ENCODE results near the gene WIZ. TPM values are rescaled to one million over a fixed set of nuclear protein-coding genes. Genes with fewer than 3 reads are reported as not detected.
"Not testable (repeated sequence)": the region's sequence is repeated elsewhere in the genome, so short reads cannot be mapped to it uniquely, and the experiment has no call there.

WIZ gene
- total RNA-seq, 1 experiment from 2014 or later: 37.5 TPM

GRCh38 chr19:15476325-15476724, 26.6 kb upstream of the WIZ start:
- CTCF ChIA-PET: no interaction called here
- intact Hi-C loops (cut with micrococcal nuclease; ENCODE audit: unreplicated experiment): no loop called here

DNA sequence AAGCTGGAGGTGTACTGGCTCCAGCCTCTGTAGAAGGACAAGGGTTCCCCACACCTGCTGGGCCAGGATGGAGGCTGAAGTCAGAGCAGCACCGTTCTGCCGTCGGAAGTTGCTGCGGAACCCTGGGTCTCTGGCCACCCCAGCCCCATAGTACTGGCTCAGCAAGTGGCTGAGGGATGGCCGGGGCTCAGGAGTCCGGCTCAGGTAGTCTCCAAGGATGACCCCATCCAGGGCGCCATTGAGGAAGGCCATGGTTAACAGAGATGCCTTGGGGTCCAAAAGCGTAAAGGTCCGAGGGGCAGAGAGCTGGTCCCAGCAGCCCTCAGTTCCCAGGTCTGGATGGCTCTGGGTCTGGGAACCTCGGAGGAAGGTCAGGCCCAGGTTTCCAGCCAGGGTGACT, 25.9 kb upstream of the WIZ start:
- H3K4me3 Mint-ChIP-seq (ENCODE audit: unreplicated experiment): no peak overlapping the region
- ChIA-PET CTCF (no interaction called here), POLR2A (no interaction called here)
- Histone ChIP-seq H3K9me3 (no peaks in the 10 kb centered on the region), H3K4me1 (no peaks in the 10 kb centered on the region), H3K27me3 (replicated peaks; ENCODE audit: control insufficient read depth, insufficient read depth, low read length) (no peaks in the 10 kb centered on the region), H3K4me3 (ENCODE audit: low read depth, low read length) (no peak overlapping the region), H3K36me3 (ENCODE audit: control insufficient read depth, insufficient read depth, low read length) (no peaks in the 10 kb centered on the region)
- no peaks in the 10 kb centered on the region for H3K36me3 Mint-ChIP-seq (ENCODE audit: insufficient read depth, unreplicated experiment)
- TF ChIP-seq, protein P1, sequence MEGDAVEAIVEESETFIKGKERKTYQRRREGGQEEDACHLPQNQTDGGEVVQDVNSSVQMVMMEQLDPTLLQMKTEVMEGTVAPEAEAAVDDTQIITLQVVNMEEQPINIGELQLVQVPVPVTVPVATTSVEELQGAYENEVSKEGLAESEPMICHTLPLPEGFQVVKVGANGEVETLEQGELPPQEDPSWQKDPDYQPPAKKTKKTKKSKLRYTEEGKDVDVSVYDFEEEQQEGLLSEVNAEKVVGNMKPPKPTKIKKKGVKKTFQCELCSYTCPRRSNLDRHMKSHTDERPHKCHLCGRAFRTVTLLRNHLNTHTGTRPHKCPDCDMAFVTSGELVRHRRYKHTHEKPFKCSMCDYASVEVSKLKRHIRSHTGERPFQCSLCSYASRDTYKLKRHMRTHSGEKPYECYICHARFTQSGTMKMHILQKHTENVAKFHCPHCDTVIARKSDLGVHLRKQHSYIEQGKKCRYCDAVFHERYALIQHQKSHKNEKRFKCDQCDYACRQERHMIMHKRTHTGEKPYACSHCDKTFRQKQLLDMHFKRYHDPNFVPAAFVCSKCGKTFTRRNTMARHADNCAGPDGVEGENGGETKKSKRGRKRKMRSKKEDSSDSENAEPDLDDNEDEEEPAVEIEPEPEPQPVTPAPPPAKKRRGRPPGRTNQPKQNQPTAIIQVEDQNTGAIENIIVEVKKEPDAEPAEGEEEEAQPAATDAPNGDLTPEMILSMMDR (IDR thresholded peaks at IDR 0.05; ENCODE audit: insufficient read depth in 1 of 2, low read depth in 1 of 2, low read length in 1 of 2, severe bottlenecking in 1 of 2, unreplicated experiment in 1 of 2): no peak
- no peak for DNase-seq
- intact Hi-C loops (cut with micrococcal nuclease; ENCODE audit: unreplicated experiment): no loop called here
- no peak overlapping the region for H3K27ac Mint-ChIP-seq (ENCODE audit: unreplicated experiment)
- no TSS peak for BruUV-seq (replicated peaks)
- H3K4me1 Mint-ChIP-seq (ENCODE audit: low read depth, unreplicated experiment): no peaks in the 10 kb centered on the region
- no peaks in the 10 kb centered on the region for H3K27me3 Mint-ChIP-seq (ENCODE audit: insufficient read depth, unreplicated experiment)
- no peaks in the 10 kb centered on the region for H3K9me3 Mint-ChIP-seq (ENCODE audit: unreplicated experiment)

More at GRCh38 chr19:15476325-15476724, 26.6 kb upstream of the WIZ start:
- Mint-ChIP-seq H3K4me1 (ENCODE audit: low read depth, unreplicated experiment) (no peaks in the 10 kb centered on the region), H3K27ac (ENCODE audit: unreplicated experiment) (no peak overlapping the region), H3K4me3 (ENCODE audit: unreplicated experiment) (no peak overlapping the region), H3K9me3 (ENCODE audit: unreplicated experiment) (no peaks in the 10 kb centered on the region), H3K27me3 (ENCODE audit: insufficient read depth, unreplicated experiment) (no peaks in the 10 kb centered on the region), H3K36me3 (ENCODE audit: insufficient read depth, unreplicated experiment) (no peaks in the 10 kb centered on the region)
- BruUV-seq (replicated peaks): no TSS peak
- Histone ChIP-seq H3K9me3 (no peaks in the 10 kb centered on the region), H3K36me3 (ENCODE audit: control insufficient read depth, insufficient read depth, low read length) (no peaks in the 10 kb centered on the region), H3K4me3 (ENCODE audit: low read depth, low read length) (no peak overlapping the region), H3K27me3 (replicated peaks; ENCODE audit: control insufficient read depth, insufficient read depth, low read length) (no peaks in the 10 kb centered on the region), H3K4me1 (no peaks in the 10 kb centered on the region)
- POLR2A ChIA-PET: no interaction called here
- TF ChIP-seq, protein P1 (IDR thresholded peaks at IDR 0.05; ENCODE audit: insufficient read depth in 1 of 2, low read depth in 1 of 2, low read length in 1 of 2, severe bottlenecking in 1 of 2, unreplicated experiment in 1 of 2): no peak
- no peak for DNase-seq

DNA sequence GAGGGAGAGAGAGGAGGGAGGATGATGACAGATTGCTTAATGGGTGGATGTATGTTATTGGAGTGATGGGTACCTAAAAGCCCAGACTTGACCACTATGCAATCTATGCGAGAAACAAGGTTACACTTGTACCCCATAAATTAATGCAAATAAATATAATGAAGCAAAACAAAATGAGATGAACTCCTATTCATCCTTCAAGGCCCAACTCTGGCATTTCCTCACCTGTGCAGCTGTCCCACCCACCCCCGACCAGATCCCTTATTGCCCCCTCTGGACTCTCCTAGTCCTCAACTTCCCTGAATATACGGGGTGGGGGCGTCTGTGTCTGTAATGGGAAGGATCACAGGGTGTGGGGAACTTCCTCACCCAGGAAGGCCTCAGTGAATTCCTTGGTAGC, 25.4 kb upstream of the WIZ start:
- Mint-ChIP-seq H3K4me3 (ENCODE audit: unreplicated experiment) (no peak overlapping the region), H3K4me1 (ENCODE audit: low read depth, unreplicated experiment) (no peaks in the 10 kb centered on the region), H3K27ac (ENCODE audit: unreplicated experiment) (no peak overlapping the region), H3K36me3 (ENCODE audit: insufficient read depth, unreplicated experiment) (no peaks in the 10 kb centered on the region), H3K9me3 (ENCODE audit: unreplicated experiment) (no peaks in the 10 kb centered on the region), H3K27me3 (ENCODE audit: insufficient read depth, unreplicated experiment) (no peaks in the 10 kb centered on the region)
- Histone ChIP-seq H3K9me3 (no peaks in the 10 kb centered on the region), H3K4me3 (ENCODE audit: low read depth, low read length) (no peak overlapping the region), H3K36me3 (ENCODE audit: control insufficient read depth, insufficient read depth, low read length) (no peaks in the 10 kb centered on the region), H3K27me3 (replicated peaks; ENCODE audit: control insufficient read depth, insufficient read depth, low read length) (no peaks in the 10 kb centered on the region), H3K4me1 (no peaks in the 10 kb centered on the region)
- DNase-seq: no peak
- TF ChIP-seq, protein P1 (IDR thresholded peaks at IDR 0.05; ENCODE audit: insufficient read depth in 1 of 2, low read depth in 1 of 2, low read length in 1 of 2, severe bottlenecking in 1 of 2, unreplicated experiment in 1 of 2): no peak
- intact Hi-C loops (cut with micrococcal nuclease; ENCODE audit: unreplicated experiment): no loop called here
- no TSS peak for BruUV-seq (replicated peaks)
- ChIA-PET POLR2A (no interaction called here), CTCF (no interaction called here)

DNA sequence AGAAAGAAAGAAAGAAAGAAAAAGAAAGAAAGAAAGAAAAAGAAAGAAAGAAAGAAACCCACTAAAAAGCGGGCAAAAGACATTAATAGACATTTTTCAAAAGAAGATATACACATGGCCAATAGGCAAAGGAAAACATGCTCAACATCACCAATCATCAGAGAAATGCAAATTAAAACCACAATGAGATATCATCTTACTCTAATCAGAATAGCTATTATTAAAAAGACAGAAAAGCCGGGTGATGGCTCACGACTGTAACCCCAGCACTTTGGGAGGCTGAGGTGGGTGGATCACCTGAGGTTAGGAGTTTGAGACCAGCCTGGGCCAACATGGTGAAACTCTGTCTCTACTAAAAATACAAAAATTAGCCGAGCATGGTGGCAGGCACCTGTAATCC, 24.1 kb upstream of the WIZ start:
- H3K9me3 ChIP-seq; BruUV-seq (replicated peaks); intact Hi-C loops (cut with micrococcal nuclease; ENCODE audit: unreplicated experiment); H3K4me1 ChIP-seq; H3K36me3 ChIP-seq (ENCODE audit: control insufficient read depth, insufficient read depth, low read length); DNase-seq; H3K4me3 Mint-ChIP-seq (ENCODE audit: unreplicated experiment); H3K27me3 ChIP-seq (replicated peaks; ENCODE audit: control insufficient read depth, insufficient read depth, low read length); H3K4me3 ChIP-seq (ENCODE audit: low read depth, low read length); H3K9me3 Mint-ChIP-seq (ENCODE audit: unreplicated experiment); H3K36me3 Mint-ChIP-seq (ENCODE audit: insufficient read depth, unreplicated experiment); H3K27me3 Mint-ChIP-seq (ENCODE audit: insufficient read depth, unreplicated experiment); POLR2A ChIA-PET; H3K27ac Mint-ChIP-seq (ENCODE audit: unreplicated experiment); H3K4me1 Mint-ChIP-seq (ENCODE audit: low read depth, unreplicated experiment): not testable (repeated sequence)
- CTCF ChIA-PET: interaction anchor here (0.7 kb wide), 1 partner anchor 26 kb away, joined by 3 read pairs; no protein-coding TSS in a partner anchor

Data from Caco-2 (cell line).